ENCODE measurements around the gene ITPR1. TPM values are rescaled to one million over a fixed set of nuclear protein-coding genes. Genes with fewer than 3 reads are reported as not detected.

The ITPR1 gene
- total RNA-seq, 1 experiment from 2014 or later: 7.5 TPM

- CTCF ChIA-PET: no interaction called here
- no peaks in the 10 kb centered on the region for H3K36me3 Mint-ChIP-seq (ENCODE audit: insufficient read depth, unreplicated experiment)
These were observed 238.5 kb downstream of the ITPR1 start for GRCh38 chr3:4731543-4732111.

GRCh38 chr3:4732925-4733324 lies 239.8 kb downstream of the ITPR1 start:
- POLR2A ChIA-PET: interaction anchor here (0.6 to 1.4 kb wide), 3 partner anchors 9 to 131 kb away, joined by 3 to 6 read pairs (median 3); no protein-coding TSS in a partner anchor
- intact Hi-C loops (cut with micrococcal nuclease): no loop called here
- CTCF ChIA-PET: interaction anchor here (0.6 to 2.2 kb wide), 4 partner anchors 9 to 148 kb away, joined by 3 to 8 read pairs (median 4); no protein-coding TSS in a partner anchor
- BruUV-seq (replicated peaks): no TSS peak
- no peaks in the 10 kb centered on the region for H3K36me3 Mint-ChIP-seq (ENCODE audit: insufficient read depth, unreplicated experiment)
- peaks cover 20% of the 10 kb centered on the region for H3K4me1 Mint-ChIP-seq (ENCODE audit: insufficient read depth, unreplicated experiment)
- H3K27ac Mint-ChIP-seq (ENCODE audit: low read depth, unreplicated experiment): no peak overlapping the region
- H3K9me3 Mint-ChIP-seq (ENCODE audit: unreplicated experiment): no peaks in the 10 kb centered on the region
- no peak overlapping the region for H3K4me3 Mint-ChIP-seq (ENCODE audit: unreplicated experiment)
- no peak for TF ChIP-seq CTCF (IDR thresholded peaks at IDR 0.05; ENCODE audit: unreplicated experiment)
- DNase-seq (ENCODE audit: unreplicated experiment): no peak
- no peaks in the 10 kb centered on the region for H3K27me3 Mint-ChIP-seq (ENCODE audit: insufficient read depth, unreplicated experiment)

More at GRCh38 chr3:4731543-4732111, 238.5 kb downstream of the ITPR1 start:
- Mint-ChIP-seq H3K27ac (ENCODE audit: low read depth, unreplicated experiment) (no peak overlapping the region), H3K4me1 (ENCODE audit: insufficient read depth, unreplicated experiment) (peaks cover 13% of the 10 kb centered on the region), H3K27me3 (ENCODE audit: insufficient read depth, unreplicated experiment) (no peaks in the 10 kb centered on the region), H3K4me3 (ENCODE audit: unreplicated experiment) (no peak overlapping the region), H3K9me3 (ENCODE audit: unreplicated experiment) (no peaks in the 10 kb centered on the region)
- DNase-seq (ENCODE audit: unreplicated experiment): no peak
- no TSS peak for BruUV-seq (replicated peaks)
- POLR2A ChIA-PET: interaction anchor here (0.7 to 1.1 kb wide), 2 partner anchors 46 to 158 kb away, joined by 3 read pairs; no protein-coding TSS in a partner anchor
- intact Hi-C loops (cut with micrococcal nuclease): no loop called here
- no peak for TF ChIP-seq CTCF (IDR thresholded peaks at IDR 0.05; ENCODE audit: unreplicated experiment)

DNA sequence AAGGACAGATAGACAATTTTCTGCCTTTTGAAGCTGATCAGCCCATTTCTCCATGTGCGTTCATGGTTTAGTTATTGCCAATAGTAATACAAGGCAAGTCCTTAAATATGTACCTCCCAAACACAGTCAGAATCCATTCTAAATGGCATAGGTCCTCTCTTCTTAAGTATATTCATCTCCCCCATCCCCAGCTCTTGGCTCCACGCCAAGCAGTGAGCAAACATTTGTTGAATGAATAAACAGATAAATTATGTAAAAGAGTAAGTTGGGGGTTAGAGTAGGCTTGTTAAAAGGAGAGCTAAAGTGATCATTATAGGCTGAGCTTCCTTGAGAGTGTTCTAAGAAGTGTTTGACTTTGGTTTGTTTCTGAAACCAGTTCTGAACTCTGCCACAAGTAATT lies 241.3 kb downstream of the ITPR1 start:
- no TSS peak for BruUV-seq (replicated peaks)
- peaks cover 20% of the 10 kb centered on the region for H3K4me1 Mint-ChIP-seq (ENCODE audit: insufficient read depth, unreplicated experiment)
- H3K27ac Mint-ChIP-seq (ENCODE audit: low read depth, unreplicated experiment): no peak overlapping the region
- intact Hi-C loops (cut with micrococcal nuclease): no loop called here
- ChIA-PET POLR2A (interaction anchor here (0.8 to 1.6 kb wide), 3 partner anchors 16 to 248 kb away, joined by 4 to 5 read pairs (median 4); no protein-coding TSS in a partner anchor), CTCF (interaction anchor here (0.9 to 2.2 kb wide), 6 partner anchors 8 to 290 kb away, joined by 3 to 10 read pairs (median 6); no protein-coding TSS in a partner anchor)
- no peaks in the 10 kb centered on the region for H3K9me3 Mint-ChIP-seq (ENCODE audit: unreplicated experiment)
- no peak for TF ChIP-seq CTCF (IDR thresholded peaks at IDR 0.05; ENCODE audit: unreplicated experiment)
- H3K27me3 Mint-ChIP-seq (ENCODE audit: insufficient read depth, unreplicated experiment): no peaks in the 10 kb centered on the region
- no peaks in the 10 kb centered on the region for H3K36me3 Mint-ChIP-seq (ENCODE audit: insufficient read depth, unreplicated experiment)
- no peak overlapping the region for H3K4me3 Mint-ChIP-seq (ENCODE audit: unreplicated experiment)
- DNase-seq (ENCODE audit: unreplicated experiment): no peak

DNA sequence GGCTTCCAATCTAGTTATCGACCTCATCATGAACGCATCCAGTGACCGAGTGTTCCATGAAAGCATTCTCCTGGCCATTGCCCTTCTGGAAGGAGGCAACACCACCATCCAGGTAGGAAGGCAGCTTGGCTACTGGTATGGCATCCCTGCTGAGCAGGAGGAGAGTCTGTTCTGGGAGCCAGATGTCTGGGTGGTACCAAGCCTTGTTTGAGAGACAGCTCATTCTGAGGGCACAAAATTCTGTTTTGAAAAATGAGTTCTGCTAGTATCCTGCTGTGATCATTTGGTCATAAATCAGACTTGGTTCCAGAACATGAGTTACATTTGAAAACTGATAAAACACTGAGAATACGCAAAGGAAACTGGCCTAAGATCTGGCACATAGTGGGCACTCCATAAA lies 242.1 kb downstream of the ITPR1 start:
- Mint-ChIP-seq H3K4me3 (ENCODE audit: unreplicated experiment) (no peak overlapping the region), H3K9me3 (ENCODE audit: unreplicated experiment) (no peaks in the 10 kb centered on the region), H3K27ac (ENCODE audit: low read depth, unreplicated experiment) (no peak overlapping the region), H3K4me1 (ENCODE audit: insufficient read depth, unreplicated experiment) (peaks cover 20% of the 10 kb centered on the region), H3K27me3 (ENCODE audit: insufficient read depth, unreplicated experiment) (no peaks in the 10 kb centered on the region), H3K36me3 (ENCODE audit: insufficient read depth, unreplicated experiment) (no peaks in the 10 kb centered on the region)
- POLR2A ChIA-PET: interaction anchor here (0.6 to 2.8 kb wide), 8 partner anchors 11 to 323 kb away, joined by 3 to 10 read pairs (median 4); partner anchors contain the start of gene BHLHE40
- no peak for DNase-seq (ENCODE audit: unreplicated experiment)
- no peak for TF ChIP-seq CTCF (IDR thresholded peaks at IDR 0.05; ENCODE audit: unreplicated experiment)
- CTCF ChIA-PET: interaction anchor here (1.1 to 2.2 kb wide), 5 partner anchors 9 to 289 kb away, joined by 4 to 10 read pairs (median 7); no protein-coding TSS in a partner anchor
- intact Hi-C loops (cut with micrococcal nuclease): no loop called here
- BruUV-seq (replicated peaks): no TSS peak
